ENCODE results near the gene ZXDC.

Gene ZXDC

DNA sequence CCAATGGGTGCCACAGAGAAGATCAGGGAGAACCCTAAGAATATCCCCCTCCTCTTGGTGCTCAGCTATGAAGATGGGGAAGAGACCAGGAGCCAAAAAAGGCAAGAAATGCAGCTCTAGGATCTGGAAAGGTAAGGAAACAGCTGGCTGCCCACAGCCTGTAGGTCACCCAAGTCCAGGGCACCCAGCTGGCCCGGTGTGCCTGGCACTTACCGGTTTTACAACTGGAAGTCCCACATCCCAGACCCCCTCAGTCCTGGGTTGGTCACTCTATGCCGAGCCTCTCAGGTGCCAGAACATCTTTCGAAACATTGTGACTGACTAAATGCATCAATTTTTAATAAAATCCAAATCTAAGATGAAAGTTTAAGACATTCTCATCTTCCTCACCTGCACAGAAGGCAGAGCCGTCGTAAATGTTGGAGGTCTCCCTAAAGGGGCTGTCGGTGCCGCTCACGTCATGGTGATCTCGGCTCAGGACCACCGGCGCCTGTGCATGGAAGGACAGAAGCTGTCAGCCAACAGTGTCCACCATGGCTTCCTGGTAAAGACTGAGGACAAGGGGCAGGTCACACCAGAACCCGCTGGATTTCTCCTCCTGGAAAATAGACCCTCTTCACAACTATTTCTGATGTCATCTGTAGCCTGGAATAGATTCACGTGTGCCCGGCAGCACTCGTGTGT lies 13.3 kb upstream of the ZXDC start:
- no peak for DNase-seq

DNA sequence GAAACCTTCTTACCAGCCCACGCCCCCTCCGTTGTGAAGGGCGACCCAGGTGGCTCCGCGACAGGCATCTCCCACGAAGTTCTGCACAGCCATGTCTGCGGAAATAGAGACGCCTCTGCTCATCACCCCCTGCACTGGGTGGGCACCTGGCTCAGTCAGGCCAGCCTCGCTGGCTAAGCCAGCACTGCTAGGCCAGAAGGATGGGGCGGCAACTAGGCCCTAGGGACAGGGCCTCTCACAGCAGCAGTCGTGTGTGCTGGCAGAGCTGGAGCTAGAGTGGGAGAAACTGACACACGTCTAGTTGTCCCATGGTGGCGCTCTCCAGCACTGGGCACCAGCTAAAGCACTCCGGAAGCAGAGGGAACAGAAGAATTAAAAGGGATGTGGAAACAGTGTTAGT lies 12.5 kb upstream of the ZXDC start:
- DNase-seq: no peak

GRCh38 chr3:126487151-126487771 lies 11.6 kb upstream of the ZXDC start:
- DNase-seq: peak in 1 of 2 experiments; percentile 14

- DNase-seq: no peak
Observed at GRCh38 chr3:126486360-126486847, 10.7 kb upstream of the ZXDC start.

- no peak for DNase-seq
Observed at GRCh38 chr3:126485956-126486355, 10.3 kb upstream of the ZXDC start.

GRCh38 chr3:126485176-126485897 lies 9.6 kb upstream of the ZXDC start:
- no peak for DNase-seq

- no peak for DNase-seq
Observed at GRCh38 chr3:126484662-126485061, 9.0 kb upstream of the ZXDC start.

DNA sequence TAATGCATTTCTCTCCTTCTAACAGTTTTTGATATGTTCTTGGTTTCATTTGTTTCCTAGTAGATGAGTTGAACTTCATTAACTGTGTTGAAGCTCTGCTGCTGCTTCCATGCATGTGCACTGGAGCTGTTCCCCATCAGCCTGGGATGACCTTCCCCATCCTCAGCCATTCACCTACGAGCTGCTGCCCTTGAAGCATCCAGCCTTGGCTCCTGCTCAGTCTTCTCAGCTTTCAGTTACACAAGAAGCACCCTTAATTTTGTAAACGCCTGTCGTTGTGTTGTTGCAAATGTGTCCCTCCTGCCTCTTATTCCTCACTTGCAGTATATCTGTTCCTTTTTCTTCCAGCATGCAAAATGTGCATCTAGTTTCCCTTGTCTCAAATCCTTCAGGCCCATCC lies 8.5 kb upstream of the ZXDC start:
- no peak for DNase-seq

- DNase-seq: no peak
Observed at GRCh38 chr3:126483321-126483761, 7.7 kb upstream of the ZXDC start.

DNA sequence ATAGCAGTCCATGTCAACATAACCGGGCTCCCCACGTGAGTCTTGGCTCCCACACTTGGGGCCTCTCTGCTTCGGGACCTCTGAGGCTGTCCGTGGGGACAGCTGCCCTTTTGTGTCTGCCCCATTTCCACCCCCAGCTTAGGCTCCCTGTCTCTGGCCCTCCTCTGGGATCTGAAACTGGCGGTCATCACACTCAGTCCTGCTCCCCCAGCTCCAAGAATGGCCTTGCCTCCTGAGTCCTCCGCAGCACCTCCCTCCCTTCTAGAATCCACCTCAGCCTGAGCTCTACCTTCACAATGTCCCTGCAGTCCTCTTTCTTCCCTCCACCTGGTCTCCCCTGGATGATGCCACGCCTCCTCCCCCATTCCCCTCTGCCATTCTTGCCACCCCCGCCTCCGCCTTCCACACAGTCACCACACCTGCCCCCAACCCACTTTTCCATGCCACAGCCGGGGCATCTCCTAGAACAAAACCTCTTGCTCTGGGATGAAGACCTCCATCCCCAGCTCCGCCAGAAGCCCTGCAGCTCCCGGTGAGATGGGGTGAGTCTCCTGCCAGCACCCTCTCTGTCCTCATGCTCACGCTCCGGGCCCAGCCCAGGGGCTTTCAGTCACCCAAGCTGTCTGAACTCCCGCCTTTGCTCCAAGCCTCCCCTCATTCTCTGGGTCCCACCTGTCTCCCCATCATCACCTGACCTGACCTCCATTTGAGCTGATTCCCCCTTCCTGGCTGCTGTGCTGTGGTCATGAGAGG lies 7.0 kb upstream of the ZXDC start:
- no peak for DNase-seq

GRCh38 chr3:126481808-126482502 lies 6.3 kb upstream of the ZXDC start:
- DNase-seq: no peak

DNA sequence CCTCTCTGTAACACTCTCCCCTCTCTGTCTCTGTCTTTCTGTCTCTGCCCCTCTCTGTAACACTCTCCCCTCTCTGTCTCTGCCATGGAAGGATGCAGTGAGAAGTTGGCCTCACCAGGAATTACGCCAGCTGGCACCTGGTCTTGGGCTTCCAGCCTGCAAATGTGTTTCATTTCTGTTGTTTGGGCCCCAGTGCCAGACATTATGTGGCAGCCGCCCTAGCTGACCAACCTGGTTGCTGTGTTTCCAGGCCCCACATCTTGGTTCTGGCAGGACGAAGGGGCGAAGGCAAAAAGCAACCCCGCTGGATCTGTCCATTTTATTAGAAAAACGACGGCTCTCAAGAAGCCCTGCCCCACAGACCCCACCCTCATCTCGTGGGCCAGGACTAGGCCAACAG lies 5.2 kb upstream of the ZXDC start:
- DNase-seq: no peak

GRCh38 chr3:126480206-126480605 lies 4.5 kb upstream of the ZXDC start:
- no peak for DNase-seq

DNA sequence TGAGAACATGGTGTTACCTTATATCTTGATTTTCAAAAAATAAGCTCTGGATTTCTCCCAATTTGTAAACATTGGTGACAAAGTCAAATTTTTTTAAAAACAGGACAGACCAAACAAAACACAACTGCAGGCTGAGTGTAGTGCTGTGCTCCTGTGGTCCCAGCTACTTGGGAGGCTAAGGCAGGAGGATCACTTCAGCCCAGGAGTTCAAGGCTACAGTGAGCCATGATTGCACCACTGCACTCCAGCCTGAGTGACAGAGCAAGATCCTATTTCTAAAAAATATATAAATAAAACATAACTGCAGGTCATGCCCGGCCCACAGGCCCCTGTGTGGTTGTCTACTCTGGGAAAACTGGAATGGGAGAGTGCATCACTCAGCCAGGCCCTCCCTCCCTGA lies 4.0 kb upstream of the ZXDC start:
- no peak for DNase-seq

DNA sequence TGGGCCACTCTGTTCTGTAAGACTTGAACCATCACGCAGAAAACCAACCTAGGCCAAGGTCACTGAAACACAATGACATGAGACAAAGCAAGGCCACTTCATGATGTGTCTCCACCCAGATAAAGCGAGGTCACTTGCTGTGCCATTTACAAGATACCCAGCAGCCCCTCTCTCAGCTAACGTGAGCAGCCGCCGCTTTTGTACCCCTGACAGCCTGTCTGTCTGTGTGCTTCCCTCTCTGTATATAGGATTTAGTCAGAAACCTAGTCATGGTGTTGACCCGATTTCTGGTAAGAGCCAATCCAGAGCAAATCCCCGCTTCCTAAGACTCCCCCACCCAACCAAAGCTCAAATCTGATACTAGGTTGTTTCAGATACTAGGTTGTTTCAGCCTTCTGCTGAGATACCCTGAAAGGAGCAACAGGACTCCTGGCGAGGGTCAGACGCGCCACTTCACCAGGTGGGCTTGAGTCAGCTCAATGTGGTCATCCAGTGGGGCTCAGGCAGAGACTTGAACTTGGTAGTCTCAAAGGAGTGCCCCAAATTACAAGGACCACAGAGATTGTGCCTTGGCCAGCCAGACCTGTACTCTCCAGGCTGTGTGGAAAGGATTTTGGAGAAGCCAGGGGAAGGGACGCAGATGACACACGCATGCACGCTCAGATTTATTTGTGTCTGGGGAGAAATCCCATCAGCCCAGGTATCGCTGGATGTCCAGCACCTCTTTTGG lies 3.1 kb upstream of the ZXDC start:
- no peak for DNase-seq

DNA sequence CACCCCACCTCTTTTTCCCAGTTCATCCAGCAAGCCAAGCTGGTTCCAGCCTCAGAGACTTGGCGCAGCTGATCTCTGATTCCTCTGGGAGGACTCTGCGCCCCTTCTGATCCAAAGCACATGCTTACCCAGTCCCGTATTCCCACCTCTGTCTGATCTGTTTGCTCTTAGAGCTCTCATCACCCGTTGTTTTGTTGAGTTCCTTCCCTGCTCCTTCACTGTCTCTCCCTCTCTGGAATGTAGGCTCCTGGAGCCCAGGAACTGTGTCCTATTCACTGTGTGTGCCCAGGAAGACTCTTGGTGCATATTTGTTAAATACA lies 1.3 kb upstream of the ZXDC start:
- DNase-seq: no peak

- DNase-seq: peak; percentile 43 to 87
Observed at GRCh38 chr3:126476166-126477060, 722 bp upstream of the ZXDC start.

- DNase-seq: peak; percentile 37 to 68
Observed at GRCh38 chr3:126474498-126475412, 936 bp downstream of the ZXDC start.

DNA sequence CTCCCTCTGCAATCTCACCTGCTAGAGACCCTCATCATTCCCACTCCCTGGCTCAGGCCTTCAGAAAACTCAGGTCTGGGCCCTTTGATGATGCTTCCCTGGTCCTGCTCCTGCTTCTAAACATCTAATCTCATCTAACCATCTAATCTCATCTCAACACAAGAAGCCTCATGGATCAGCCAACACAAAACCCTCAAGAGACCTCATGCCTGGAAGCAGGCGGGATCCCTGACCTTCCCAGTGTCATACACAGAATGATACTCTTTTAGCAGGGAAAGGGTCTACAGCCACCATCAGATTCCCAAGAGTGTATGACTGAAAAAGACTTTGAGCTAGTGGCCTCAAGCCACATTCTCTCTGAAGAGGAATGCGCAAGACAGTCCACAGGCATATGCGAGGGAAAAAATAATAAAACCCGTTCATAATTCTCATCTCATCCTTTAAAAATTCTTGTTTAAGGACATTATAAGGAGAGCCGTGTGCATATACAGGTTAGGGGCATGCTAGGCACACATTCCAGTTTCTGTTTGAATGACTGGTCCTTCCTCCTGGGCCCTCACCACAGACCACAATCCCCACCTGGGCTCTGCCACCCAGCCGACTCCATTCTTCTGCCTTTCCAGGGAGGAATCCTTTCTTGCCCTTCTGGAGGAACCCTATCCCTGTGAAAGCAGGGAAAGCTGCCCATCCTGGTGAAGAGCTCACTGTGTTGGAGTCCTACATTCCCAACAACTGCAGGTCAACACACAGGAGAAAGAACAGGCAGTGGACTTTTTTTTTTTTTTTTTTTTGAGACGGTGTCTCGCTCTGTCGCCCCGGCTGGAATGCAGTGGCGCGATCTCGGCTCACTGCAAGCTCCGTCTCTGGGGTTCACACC lies 2.2 kb downstream of the ZXDC start:
- peak in 1 of 2 experiments; percentile 29 for DNase-seq

Data from NCI-H526 (cell line).